ENCODE results near the gene WDFY3. TPM values are rescaled to one million over a fixed set of nuclear protein-coding genes. Genes with fewer than 3 reads are reported as not detected.

Gene WDFY3
- total and polyA plus RNA-seq, 3 donors from 2014 or later, result 31.7 to 168 (median 126) TPM

Small RNA genes within 50 kb of the gene (small RNA-seq; reads per million reads assigned to genes)
- gene RN7SL552P (0 reads per million in 2 donors), gene RNU6-469P (0 reads per million in 2 donors)

Data from testis (tissue), 3 donors.